Metanephros (tissue), 2 donors: ENCODE data around the gene WIPF2. TPM values are rescaled to one million over a fixed set of nuclear protein-coding genes. Genes with fewer than 3 reads are reported as not detected.

Experiments used
- small RNA-seq: library from RNA; depleted of rRNA; stranded (forward); fragments of <200 nt; gene quantifications from one replicate; pipeline ENCODE3, GENCODE V24; 2014; ENCODE audit warnings: low replicate concordance
- total RNA-seq: library from RNA; depleted of rRNA; stranded (reverse); fragments of >200 nt; gene quantifications from one replicate; pipeline ENCODE4 v1.2.3, GENCODE V29; 2014

WIPF2 gene
- 10.5 TPM for total RNA-seq

DNA sequence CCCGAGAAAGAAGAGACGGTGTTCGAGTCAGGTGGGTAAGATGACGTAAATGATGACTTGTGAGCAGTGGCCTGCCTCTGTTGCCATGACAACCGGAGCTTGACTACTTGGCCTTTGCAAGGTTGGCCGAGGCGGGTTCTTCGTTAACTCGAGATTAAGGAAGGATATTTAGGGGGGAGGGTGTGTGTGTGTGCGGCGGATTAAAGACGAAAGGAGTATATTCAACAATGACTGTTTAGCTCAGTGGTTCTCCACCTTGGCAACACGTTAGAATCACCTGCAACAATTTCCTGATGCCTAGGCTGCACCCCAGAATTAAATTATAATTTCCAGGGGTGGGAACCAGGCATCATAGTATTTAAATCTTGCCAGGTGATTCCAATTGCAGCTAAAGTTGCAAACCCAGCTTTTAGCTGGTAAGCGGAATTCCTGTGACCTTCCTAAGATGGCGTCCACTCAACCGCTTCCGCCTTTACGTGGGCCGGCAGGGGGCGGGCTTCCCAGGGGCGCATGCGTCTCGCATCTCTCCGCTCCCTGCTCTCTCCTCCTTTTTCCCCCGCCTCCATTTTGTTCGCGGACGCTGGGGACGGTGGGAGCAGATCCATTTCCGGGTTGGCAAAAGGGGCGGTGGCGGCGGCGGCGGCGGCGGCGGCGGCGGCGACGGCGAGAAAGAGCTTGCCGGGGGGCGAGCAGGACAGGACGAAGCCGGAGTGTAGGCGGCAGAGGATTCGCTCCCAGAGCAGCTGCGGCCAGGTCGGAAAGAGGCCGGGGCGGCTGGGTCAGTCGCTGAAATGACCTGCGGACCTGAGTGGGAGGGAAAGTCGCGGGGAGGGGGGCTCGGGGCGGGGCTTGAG, at the start of gene WIPF2:
Gene WIPF2 (plus strand): TSS at position 565 of the 854 bp plus-strand sequence. CDS start 37,156 bp downstream, outside the sequence.

GRCh38 chr17:40177275-40177874, 41.7 kb upstream of the WIPF2 start, which contains the start of gene RAPGEFL1:
Gene RAPGEFL1 (plus strand): TSS chr17:40177470. CDS start chr17:40177862, 392 bp downstream.

DNA sequence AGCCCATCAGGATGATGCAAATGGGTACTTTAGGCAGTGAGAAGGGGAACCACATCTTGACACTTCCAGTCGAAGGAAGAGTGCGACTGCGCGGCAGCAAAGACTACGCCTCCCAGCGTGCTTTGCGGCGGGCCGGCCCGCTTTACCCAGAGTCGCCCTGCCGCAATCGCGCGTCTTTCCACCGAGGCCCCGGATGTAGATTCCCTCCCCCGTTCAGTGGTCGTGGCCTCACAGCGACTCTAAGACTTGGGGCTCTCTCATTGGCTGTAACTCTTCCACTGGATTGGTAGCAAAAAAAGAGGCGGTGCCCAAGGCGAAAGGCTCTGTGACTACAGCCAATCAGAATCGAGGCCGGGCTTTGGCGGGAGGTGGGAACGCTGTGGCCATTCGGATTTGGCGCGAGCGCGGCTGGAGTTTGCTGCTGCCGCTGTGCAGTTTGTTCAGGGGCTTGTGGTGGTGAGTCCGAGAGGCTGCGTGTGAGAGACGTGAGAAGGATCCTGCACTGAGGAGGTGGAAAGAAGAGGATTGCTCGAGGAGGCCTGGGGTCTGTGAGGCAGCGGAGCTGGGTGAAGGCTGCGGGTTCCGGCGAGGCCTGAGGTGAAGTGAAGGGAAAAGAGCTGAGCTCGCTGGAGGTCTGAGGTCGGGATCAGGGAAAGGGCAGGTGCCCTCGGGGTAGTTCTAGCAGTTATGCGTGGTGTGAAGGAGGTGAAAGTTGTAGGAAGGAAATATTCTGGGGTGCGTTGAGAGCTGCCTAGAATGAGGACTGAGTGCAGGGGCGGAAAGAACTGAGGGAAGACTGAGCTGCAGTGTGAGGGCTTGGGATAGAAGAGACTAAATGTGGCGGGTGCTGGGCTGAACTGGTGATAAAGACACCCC, 68.6 kb downstream of the WIPF2 start, which contains the start of gene CDC6:
Gene CDC6 (plus strand): TSS at position 386 of the 876 bp plus-strand sequence. CDS start 1,542 bp downstream, outside the sequence.

GRCh38 chr17:40309031-40309948, 90.2 kb downstream of the WIPF2 start, which contains the start of gene RARA:
Gene RARA (plus strand): TSS chr17:40309180. CDS start chr17:40331219, 22,039 bp downstream.

Small RNA genes within 50 kb of the gene (small RNA-seq; reads per million reads assigned to genes)
- not detected for gene MIR6867

Other genes with a start within 250 kb of the WIPF2 start
- 79.1 TPM for gene PSMD3, start 238.5 kb upstream of the WIPF2 start, total RNA-seq
- not detected for gene CSF3, start 203.9 kb upstream of the WIPF2 start, total RNA-seq
- gene MED24, start 164.9 kb upstream of the WIPF2 start, total RNA-seq, result 108 TPM
- gene THRA, start 156.3 kb upstream of the WIPF2 start, total RNA-seq, result 51.0 TPM
- gene NR1D1, start 118.7 kb upstream of the WIPF2 start, total RNA-seq, result 5.3 TPM
- 70.0 TPM for gene MSL1, start 97.3 kb upstream of the WIPF2 start, total RNA-seq
- 50.6 TPM for gene CASC3, start 78.8 kb upstream of the WIPF2 start, total RNA-seq
- 5.7 TPM for gene RAPGEFL1, start 41.8 kb upstream of the WIPF2 start, total RNA-seq
- gene CDC6, start 68.6 kb downstream of the WIPF2 start, total RNA-seq, result 6.0 TPM
- gene RARA, start 89.9 kb downstream of the WIPF2 start, total RNA-seq, result 40.4 TPM
- gene GJD3, start 145.4 kb downstream of the WIPF2 start, total RNA-seq, result 0.88 TPM
- 46.1 TPM for gene TOP2A, start 198.6 kb downstream of the WIPF2 start, total RNA-seq
- gene IGFBP4, start 224.1 kb downstream of the WIPF2 start, total RNA-seq, result 198 TPM